Activated T-cell treated with anti-CD3 and anti-CD28 coated beads, Interleukin-2, amount 50 U/mL, for 48 hours (primary cell): Measurements from ENCODE around the gene KRT14.
"Not testable (repeated sequence)": the region's sequence is repeated elsewhere in the genome, so short reads cannot be mapped to it uniquely, and the experiment has no call there.

Experiments
- DNase-seq, 2 experiments: peaks; one replicate each; pipeline ENCODE4 v3.0.0-alpha.2; 2020

The KRT14 gene

GRCh38 chr17:41622340-41623183, 35.9 kb upstream of the KRT14 start:
- not testable (repeated sequence) for DNase-seq

GRCh38 chr17:41621916-41622315, 35.2 kb upstream of the KRT14 start:
- no peak for DNase-seq

GRCh38 chr17:41621435-41621817, 34.7 kb upstream of the KRT14 start:
- DNase-seq = not testable (repeated sequence)

GRCh38 chr17:41620583-41621434, 34.1 kb upstream of the KRT14 start:
- DNase-seq = no peak

- not testable (repeated sequence) for DNase-seq
Measured at GRCh38 chr17:41619927-41620582, 33.4 kb upstream of the KRT14 start.

- no peak for DNase-seq
Measured at GRCh38 chr17:41619036-41619926, 32.6 kb upstream of the KRT14 start.

- DNase-seq = no peak
Measured at GRCh38 chr17:41618341-41619035, 31.8 kb upstream of the KRT14 start.

GRCh38 chr17:41617698-41618097, 31.0 kb upstream of the KRT14 start:
- no peak for DNase-seq

GRCh38 chr17:41617136-41617535, 30.4 kb upstream of the KRT14 start:
- DNase-seq = no peak

- not testable (repeated sequence) for DNase-seq
Measured at GRCh38 chr17:41616486-41616885, 29.8 kb upstream of the KRT14 start.

GRCh38 chr17:41615454-41615853, 28.8 kb upstream of the KRT14 start:
- no peak for DNase-seq

GRCh38 chr17:41614767-41615166, 28.1 kb upstream of the KRT14 start:
- DNase-seq = not testable (repeated sequence)

- no peak for DNase-seq
Measured at GRCh38 chr17:41614098-41614497, 27.4 kb upstream of the KRT14 start.

- no peak for DNase-seq
Measured at GRCh38 chr17:41613277-41614082, 26.8 kb upstream of the KRT14 start.

- not testable (repeated sequence) for DNase-seq
Measured at GRCh38 chr17:41612376-41613160, 25.9 kb upstream of the KRT14 start, which contains the start of gene KRT16. Gene KRT16 (minus strand): TSS chr17:41612767. CDS start chr17:41612688, 79 bp downstream.

- DNase-seq = no peak
Measured at GRCh38 chr17:41610965-41611640, 24.4 kb upstream of the KRT14 start.

GRCh38 chr17:41610061-41610517, 23.4 kb upstream of the KRT14 start:
- DNase-seq = not testable (repeated sequence)

- DNase-seq = not testable (repeated sequence)
Measured at GRCh38 chr17:41606930-41607329, 20.2 kb upstream of the KRT14 start.

GRCh38 chr17:41602524-41602923, 15.8 kb upstream of the KRT14 start:
- DNase-seq = no peak
